Measurements from ENCODE around the gene EPB41L2. TPM values are rescaled to one million over a fixed set of nuclear protein-coding genes. Genes with fewer than 3 reads are reported as not detected.
A peak's percentile ranks its signal among the peaks of the same experiment; 100 is the strongest.

The EPB41L2 gene
- total and polyA plus RNA-seq, 2 experiments from 2014 or later = 76.2 to 91.7 TPM

DNA sequence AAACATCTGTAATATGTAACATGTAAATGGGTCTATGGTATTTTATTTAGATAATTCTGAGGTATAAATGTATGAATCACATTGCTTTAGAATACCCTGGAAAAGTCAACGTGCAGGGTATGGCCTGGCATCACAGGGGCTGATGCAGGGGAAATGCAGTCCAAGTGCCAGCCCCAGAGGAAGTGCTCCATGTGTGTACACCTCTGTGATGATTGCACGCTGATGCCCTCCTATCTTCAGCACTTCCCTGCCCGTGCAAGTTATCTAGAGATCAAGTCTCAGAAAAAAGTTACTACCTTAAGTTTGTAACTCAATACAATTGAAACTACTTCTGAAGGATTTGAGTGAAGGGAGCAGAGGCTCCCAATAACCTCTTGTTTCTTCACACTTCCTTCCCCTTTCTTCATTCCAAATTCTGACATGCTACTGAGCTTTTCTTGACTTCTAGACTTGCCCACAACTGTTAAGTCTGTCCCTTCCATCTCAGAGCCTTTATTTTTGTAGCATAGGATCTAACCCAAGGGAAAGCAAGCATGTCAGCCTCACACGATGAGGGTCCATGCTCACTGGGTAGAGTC, 233.6 kb downstream of the EPB41L2 start (continued):
- TF ChIP-seq, protein P1, sequence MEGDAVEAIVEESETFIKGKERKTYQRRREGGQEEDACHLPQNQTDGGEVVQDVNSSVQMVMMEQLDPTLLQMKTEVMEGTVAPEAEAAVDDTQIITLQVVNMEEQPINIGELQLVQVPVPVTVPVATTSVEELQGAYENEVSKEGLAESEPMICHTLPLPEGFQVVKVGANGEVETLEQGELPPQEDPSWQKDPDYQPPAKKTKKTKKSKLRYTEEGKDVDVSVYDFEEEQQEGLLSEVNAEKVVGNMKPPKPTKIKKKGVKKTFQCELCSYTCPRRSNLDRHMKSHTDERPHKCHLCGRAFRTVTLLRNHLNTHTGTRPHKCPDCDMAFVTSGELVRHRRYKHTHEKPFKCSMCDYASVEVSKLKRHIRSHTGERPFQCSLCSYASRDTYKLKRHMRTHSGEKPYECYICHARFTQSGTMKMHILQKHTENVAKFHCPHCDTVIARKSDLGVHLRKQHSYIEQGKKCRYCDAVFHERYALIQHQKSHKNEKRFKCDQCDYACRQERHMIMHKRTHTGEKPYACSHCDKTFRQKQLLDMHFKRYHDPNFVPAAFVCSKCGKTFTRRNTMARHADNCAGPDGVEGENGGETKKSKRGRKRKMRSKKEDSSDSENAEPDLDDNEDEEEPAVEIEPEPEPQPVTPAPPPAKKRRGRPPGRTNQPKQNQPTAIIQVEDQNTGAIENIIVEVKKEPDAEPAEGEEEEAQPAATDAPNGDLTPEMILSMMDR (conservative IDR thresholded peaks at IDR 0.05; ENCODE audit: low read depth in 2 of 2) = no peak
- TF ChIP-seq ETS1 (IDR thresholded peaks at IDR 0.05) (no peak), EZH2phosphoT487 (IDR thresholded peaks at IDR 0.05; ENCODE audit: unreplicated experiment) (no peak), CREB1 (CRISPR knock-in tag; IDR thresholded peaks at IDR 0.05; ENCODE audit: low read depth) (no peak), STAT1 (IDR thresholded peaks at IDR 0.05; ENCODE audit: unreplicated experiment) (no peak), POLR2AphosphoS5 (IDR thresholded peaks at IDR 0.05; ENCODE audit: low read depth) (no peak)
- TF ChIP-seq, protein P2, sequence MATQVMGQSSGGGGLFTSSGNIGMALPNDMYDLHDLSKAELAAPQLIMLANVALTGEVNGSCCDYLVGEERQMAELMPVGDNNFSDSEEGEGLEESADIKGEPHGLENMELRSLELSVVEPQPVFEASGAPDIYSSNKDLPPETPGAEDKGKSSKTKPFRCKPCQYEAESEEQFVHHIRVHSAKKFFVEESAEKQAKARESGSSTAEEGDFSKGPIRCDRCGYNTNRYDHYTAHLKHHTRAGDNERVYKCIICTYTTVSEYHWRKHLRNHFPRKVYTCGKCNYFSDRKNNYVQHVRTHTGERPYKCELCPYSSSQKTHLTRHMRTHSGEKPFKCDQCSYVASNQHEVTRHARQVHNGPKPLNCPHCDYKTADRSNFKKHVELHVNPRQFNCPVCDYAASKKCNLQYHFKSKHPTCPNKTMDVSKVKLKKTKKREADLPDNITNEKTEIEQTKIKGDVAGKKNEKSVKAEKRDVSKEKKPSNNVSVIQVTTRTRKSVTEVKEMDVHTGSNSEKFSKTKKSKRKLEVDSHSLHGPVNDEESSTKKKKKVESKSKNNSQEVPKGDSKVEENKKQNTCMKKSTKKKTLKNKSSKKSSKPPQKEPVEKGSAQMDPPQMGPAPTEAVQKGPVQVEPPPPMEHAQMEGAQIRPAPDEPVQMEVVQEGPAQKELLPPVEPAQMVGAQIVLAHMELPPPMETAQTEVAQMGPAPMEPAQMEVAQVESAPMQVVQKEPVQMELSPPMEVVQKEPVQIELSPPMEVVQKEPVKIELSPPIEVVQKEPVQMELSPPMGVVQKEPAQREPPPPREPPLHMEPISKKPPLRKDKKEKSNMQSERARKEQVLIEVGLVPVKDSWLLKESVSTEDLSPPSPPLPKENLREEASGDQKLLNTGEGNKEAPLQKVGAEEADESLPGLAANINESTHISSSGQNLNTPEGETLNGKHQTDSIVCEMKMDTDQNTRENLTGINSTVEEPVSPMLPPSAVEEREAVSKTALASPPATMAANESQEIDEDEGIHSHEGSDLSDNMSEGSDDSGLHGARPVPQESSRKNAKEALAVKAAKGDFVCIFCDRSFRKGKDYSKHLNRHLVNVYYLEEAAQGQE (IDR thresholded peaks at IDR 0.05; ENCODE audit: unreplicated experiment) = no peak

GRCh38 chr6:130827247-130828149, 235.5 kb downstream of the EPB41L2 start, which contains the start of gene SMLR1:
Gene SMLR1 (plus strand): TSS chr6:130827406. CDS start chr6:130827414, 8 bp downstream.
- Histone ChIP-seq H3K27ac (ENCODE audit: low read depth) (no peak within 1 kb of the TSS), H3K4me3 (no peak within 1 kb of the TSS), H3K36me3 (ENCODE audit: insufficient read depth) (no peaks in the 10 kb centered on the region; the same call in 1 of the 2 replicates), H4K20me1 (replicated peaks; ENCODE audit: insufficient read depth) (no peaks in the 10 kb centered on the region), H3K4me1 (ENCODE audit: insufficient read depth) (peaks cover 12% of the 10 kb centered on the region), H3K79me2 (replicated peaks; ENCODE audit: insufficient read depth) (no peaks in the 10 kb centered on the region), H3K27me3 (ENCODE audit: insufficient read depth) (no peaks in the 10 kb centered on the region), H3F3A (replicated peaks; ENCODE audit: low read depth) (0 out of 2 replicates have a peak, but pooled peaks cover 3% of the 10 kb centered on the region), H3K4me2 (no peak within 1 kb of the TSS), H2AFZ (no peak within 1 kb of the TSS), H3K9me2 (ENCODE audit: insufficient read depth) (peaks cover 42% of the 10 kb centered on the region)
- H3K27me3 Mint-ChIP-seq (ENCODE audit: insufficient read depth, low read depth, poor library complexity) = peaks cover 2% of the 10 kb centered on the region
- peaks cover 20% of the 10 kb centered on the region for H3K4me1 Mint-ChIP-seq
- H3K27ac Mint-ChIP-seq = peak within 1 kb of the TSS; percentile 24; the same call in 1 of the 2 replicates
- no peak for ATAC-seq
- no peaks in the 10 kb centered on the region for H3K9me3 Mint-ChIP-seq
- H3K4me3 Mint-ChIP-seq = no peak within 1 kb of the TSS
- H3K36me3 Mint-ChIP-seq (ENCODE audit: low read depth) = no peaks in the 10 kb centered on the region
- DNase-seq (ENCODE audit: low spot score) = no peak
- TF ChIP-seq, protein P2 (IDR thresholded peaks at IDR 0.05; ENCODE audit: unreplicated experiment) = no peak
- TF ChIP-seq, protein P1 (conservative IDR thresholded peaks at IDR 0.05; ENCODE audit: low read depth in 2 of 2) = no peak
- TF ChIP-seq NANOG (IDR thresholded peaks at IDR 0.05; ENCODE audit: borderline replicate concordance) (no peak), CREB1 (CRISPR knock-in tag; IDR thresholded peaks at IDR 0.05; ENCODE audit: low read depth) (no peak), EZH2phosphoT487 (IDR thresholded peaks at IDR 0.05; ENCODE audit: unreplicated experiment) (no peak)

All from GM23338 (cell line).